LNCaP clone FGC (cell line): Measurements from ENCODE around the gene PAPLN.

Source experiments
- DNase-seq: peaks from one replicate; pipeline ENCODE4 v3.0.0-alpha.2; 2011; ENCODE audit warnings: low read depth
- H3K4me3 ChIP-seq: 2 replicates; pipeline ENCODE4 v1.5.1; 2011; ENCODE audit warnings: mild to moderate bottlenecking, low read depth, low read length, control low read depth
- TF ChIP-seq, protein P1 (sequence below): IDR thresholded peaks from 2 replicates; pipeline ENCODE4 v1.5.1; 2012; ENCODE audit warnings: mild to moderate bottlenecking; ENCODE audit not compliant: control insufficient read depth, insufficient read depth; ENCODE audit errors: extremely low read depth

The PAPLN gene

DNA sequence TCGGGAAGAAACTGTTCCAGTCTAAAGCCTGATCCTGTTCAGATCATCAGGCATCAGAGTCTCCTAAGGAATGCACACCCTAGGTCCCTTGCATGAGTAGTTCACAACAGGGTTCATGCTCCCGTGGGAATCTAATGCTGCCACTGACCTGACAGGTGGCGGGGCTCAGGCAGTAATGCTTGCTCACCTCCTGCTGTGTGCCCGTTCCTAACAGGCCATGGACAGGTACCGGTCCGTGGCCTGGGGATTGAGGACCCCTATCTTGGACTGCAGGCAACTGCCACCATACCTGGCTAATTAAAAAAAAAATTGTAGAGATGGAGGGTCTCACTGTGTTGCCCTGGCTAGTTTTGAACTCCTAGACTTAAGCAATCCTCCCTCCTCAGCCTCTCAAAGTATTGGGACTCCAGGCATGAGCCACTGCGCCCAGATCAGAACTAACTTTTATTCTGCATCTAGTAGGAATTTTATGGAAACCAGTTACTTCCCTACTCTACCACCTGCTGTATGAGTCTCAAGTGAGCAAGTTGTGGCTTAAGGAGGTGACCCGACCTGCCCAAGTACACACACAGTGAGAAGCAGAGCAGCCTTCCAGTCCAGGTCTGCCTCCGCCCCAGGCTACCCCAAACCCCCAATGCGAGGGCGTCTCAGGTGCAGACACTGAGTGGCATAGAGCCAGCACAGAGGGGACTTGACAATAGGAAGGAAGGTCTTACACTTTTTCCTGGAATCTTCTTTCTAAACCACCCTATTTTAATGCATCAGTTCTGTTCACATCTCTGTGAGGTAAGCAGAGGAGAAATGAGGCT is 2.5 kb upstream of the PAPLN start:
- DNase-seq = no peak
- TF ChIP-seq, protein P1, sequence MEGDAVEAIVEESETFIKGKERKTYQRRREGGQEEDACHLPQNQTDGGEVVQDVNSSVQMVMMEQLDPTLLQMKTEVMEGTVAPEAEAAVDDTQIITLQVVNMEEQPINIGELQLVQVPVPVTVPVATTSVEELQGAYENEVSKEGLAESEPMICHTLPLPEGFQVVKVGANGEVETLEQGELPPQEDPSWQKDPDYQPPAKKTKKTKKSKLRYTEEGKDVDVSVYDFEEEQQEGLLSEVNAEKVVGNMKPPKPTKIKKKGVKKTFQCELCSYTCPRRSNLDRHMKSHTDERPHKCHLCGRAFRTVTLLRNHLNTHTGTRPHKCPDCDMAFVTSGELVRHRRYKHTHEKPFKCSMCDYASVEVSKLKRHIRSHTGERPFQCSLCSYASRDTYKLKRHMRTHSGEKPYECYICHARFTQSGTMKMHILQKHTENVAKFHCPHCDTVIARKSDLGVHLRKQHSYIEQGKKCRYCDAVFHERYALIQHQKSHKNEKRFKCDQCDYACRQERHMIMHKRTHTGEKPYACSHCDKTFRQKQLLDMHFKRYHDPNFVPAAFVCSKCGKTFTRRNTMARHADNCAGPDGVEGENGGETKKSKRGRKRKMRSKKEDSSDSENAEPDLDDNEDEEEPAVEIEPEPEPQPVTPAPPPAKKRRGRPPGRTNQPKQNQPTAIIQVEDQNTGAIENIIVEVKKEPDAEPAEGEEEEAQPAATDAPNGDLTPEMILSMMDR = no peak
- no peak overlapping the region for H3K4me3 ChIP-seq

- TF ChIP-seq, protein P1 = no peak
- no peak for DNase-seq
- H3K4me3 ChIP-seq = no peak overlapping the region
Observed at GRCh38 chr14:73235531-73236155, 1.7 kb upstream of the PAPLN start.

DNA sequence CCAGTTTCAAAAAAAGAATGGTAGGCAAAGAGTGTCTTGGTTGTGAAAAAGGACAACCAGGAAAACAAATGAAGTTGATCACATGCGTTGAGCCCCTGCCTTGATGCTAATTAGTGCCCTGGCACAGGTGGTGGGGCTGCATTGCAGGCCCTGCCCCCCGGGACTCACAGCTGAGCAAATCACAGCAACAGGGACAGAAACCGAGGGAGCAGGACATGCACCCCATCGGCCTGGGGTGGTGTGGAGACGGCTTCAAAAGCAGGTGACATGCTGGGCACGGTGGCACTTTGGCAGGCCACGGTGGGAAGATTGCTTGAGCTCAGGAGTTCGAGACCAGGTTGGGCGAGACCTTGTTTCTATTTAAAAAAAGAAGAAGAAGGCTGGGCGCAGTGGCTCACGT is 1.1 kb upstream of the PAPLN start:
- TF ChIP-seq, protein P1 = no peak
- DNase-seq = no peak
- H3K4me3 ChIP-seq = no peak overlapping the region

GRCh38 chr14:73236752-73237218 is 521 bp upstream of the PAPLN start:
- DNase-seq = no peak
- TF ChIP-seq, protein P1 = no peak
- H3K4me3 ChIP-seq = no peak overlapping the region

DNA sequence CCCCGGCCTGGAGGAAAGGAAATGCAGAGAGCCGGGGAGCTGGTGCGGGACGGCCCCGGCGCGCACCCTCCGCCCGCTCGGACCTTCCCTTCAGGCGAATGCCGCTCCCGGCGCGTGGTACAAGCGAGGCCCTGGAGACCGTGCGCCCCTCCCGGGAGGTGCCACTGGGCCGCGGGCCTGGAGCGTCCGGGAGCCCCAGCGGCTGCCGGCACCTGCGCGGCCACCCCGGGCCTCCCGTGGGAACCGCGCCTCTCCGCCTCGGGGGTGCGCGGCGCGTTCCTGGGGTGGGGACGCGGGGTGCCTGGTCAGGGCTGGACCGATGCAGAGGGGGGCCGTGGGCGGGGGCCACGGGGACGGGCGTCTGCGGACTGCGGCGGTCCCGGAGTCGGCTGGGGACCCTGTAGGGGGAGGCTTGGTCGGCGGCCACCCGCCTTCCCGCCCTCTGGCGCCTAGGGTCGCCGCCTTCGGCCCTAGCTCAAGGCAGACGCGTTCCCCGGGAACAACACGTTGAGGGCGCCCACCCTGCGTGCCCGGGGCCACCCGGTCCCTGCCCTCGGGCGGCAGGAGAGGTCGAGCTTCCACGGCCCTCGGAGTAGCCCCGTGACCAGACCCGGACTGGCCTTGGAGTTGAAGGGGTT is 599 bp downstream of the PAPLN start:
- DNase-seq = no peak
- TF ChIP-seq, protein P1 = no peak

GRCh38 chr14:73238424-73238852 is 1.1 kb downstream of the PAPLN start:
- peak; percentile 46 for DNase-seq
- no peak overlapping the region for H3K4me3 ChIP-seq
- TF ChIP-seq, protein P1 = no peak

More for the DNA sequence above, 599 bp downstream of the PAPLN start:
- no peak overlapping the region for H3K4me3 ChIP-seq
